Adrenal gland (tissue), 12 donors: ENCODE data around the gene TTN. TPM values are rescaled to one million over a fixed set of nuclear protein-coding genes. Genes with fewer than 3 reads are reported as not detected.

Source experiments
- DNase-seq, 7 donors: peaks; one replicate each; pipeline ENCODE4 v3.0.0-alpha.2; 2019 to 2020
- H3K27ac ChIP-seq, 5 donors: fragments of 200-600 bp; sonication (generic) in 4 of 5; 1 replicate in 3 of 5; 2 replicates in 2 of 5; pipeline versions ENCODE4 v1.5.1 to v1.8.0; 2016 to 2020; ENCODE audit warnings: mild to moderate bottlenecking in 1 of 5
- H3K27me3 ChIP-seq: fragments of 200-600 bp; 2 replicates; pipeline ENCODE4 v1.8.0; 2021
- H3K36me3 ChIP-seq, 2 donors: fragments of 200-600 bp; replicated peaks in 1 of 2; 1 replicate in 1 of 2; 2 replicates in 1 of 2; pipeline versions ENCODE4 v1.5.1 to v1.8.0; 2018 to 2022
- H3K4me1 ChIP-seq, 2 donors: fragments of 200-600 bp; replicated peaks in 1 of 2; 1 replicate in 1 of 2; 2 replicates in 1 of 2; pipeline versions ENCODE4 v1.5.1 to v1.8.0; 2018 to 2021
- H3K4me3 ChIP-seq, 4 donors: fragments of 200-600 bp; sonication (generic) in 3 of 4; one replicate each; pipeline ENCODE4 v1.5.1; 2016 to 2018
- H3K9me3 ChIP-seq, 3 donors: fragments of 200-600 bp; sonication (generic) in 1 of 3; replicated peaks in 1 of 3; 1 replicate in 2 of 3; 2 replicates in 1 of 3; pipeline versions ENCODE4 v1.5.1 to v1.8.0; 2016 to 2021
- POLR2A ChIP-seq, 2 donors: fragments of 450-650 bp; IDR thresholded peaks; one replicate each; pipeline ENCODE4 v1.6.1; 2017; ENCODE audit warnings: antibody characterized with exemption in 2 of 2, mild to moderate bottlenecking in 2 of 2, moderate library complexity in 1 of 2
- WGBS, 4 donors: extraction: QIAGEN DNeasy Blood & Tissue Kit in 2 of 4; methylation state at CpG; one replicate each; pipeline versions ENCODE4 v1.1.5 to v1.1.7; 2013 to 2017; 5-methylcytosine and 5-hydroxymethylcytosine counted together
- intact Hi-C, 2 donors: fragments of 100-400 bp; cut with DNase I; formaldehyde crosslinking; loops; one replicate each; pipeline versions ENCODE4 v1.14.1 to v1.15.0; 2022 to 2023
- polyA plus RNA-seq, 3 donors: library from polyadenylated mRNA; stranded (reverse); fragments of 200-250 nt in 2 of 3; fragments of 350-450 nt in 1 of 3; fragmentation: Illumina TruSeq in 1 of 3; extraction: RNeasy Lipid Tissue Mini Kit (QIAGEN cat#74804) in 1 of 3; gene quantifications; one replicate each; pipeline ENCODE4 v1.2.3, GENCODE V29; 2013 to 2014
- total RNA-seq, 9 donors: library from RNA; depleted of rRNA in 4 of 9; stranded (reverse); fragments of >200 nt in 4 of 9; fragments of 120-200 nt in 1 of 9; fragmentation: NEBNext Ultra II Directional in 1 of 9; extraction: Animal tissue kit (Norgen Biotek cat#: 25700) in 1 of 9; gene quantifications; one replicate each; pipeline versions ENCODE4 v1.1.0 to v1.2.4, GENCODE V29; 2013 to 2023
- TF ChIP-seq, protein P1 (sequence below), 6 experiments: fragments of 450-650 bp in 4 of 6; fragments of 200-600 bp in 2 of 6; sonication (generic) in 1 of 6; IDR thresholded peaks; 1 replicate in 5 of 6; 2 replicates in 1 of 6; pipeline versions ENCODE4 v1.5.1 to v1.8.0; 2016 to 2021; ENCODE audit warnings: antibody characterized with exemption in 6 of 6, mild to moderate bottlenecking in 2 of 6, moderate library complexity in 1 of 6
- donor health status: healthy with polysubstance abuse.
- donor health status: Bipolar disorder and iron deficiency.
- donor health status: DM: yes; HTN: yes; CAD: no.
- donor health status: DM: no; HTN: no; CAD: no.
- donor health status: DM: no; HTN: no; CAD: no.
- donor health status: DM: yes; HTN: yes; CAD: no.

TTN gene
- total and polyA plus RNA-seq, 12 donors, result 0.05 to 45.2 (median 2.7) TPM

DNA sequence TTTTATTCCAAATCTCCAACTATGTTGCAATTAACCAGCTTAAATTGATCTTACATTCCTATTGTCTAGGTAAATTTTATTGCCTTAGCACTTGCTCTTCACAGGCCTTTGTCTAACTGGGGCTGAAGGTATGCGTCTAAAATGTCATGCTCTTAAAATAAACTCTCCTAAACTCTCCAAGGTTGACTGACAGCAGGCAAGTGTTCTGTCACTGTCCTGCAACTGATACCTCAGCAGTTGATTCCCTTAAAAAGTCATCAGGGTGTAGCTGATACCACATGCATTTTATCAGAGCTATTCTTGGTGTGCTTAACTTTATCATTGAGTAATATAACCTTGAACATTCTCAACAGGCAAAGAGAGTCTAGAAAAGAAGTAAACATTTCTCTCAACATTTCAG is 680 bp downstream of the TTN start:
- WGBS, 4 donors, result 41 to 70% (median 54%) methylated on average over 1 of the region's 1 CpG
- H3K27me3 ChIP-seq, result no peaks in the 10 kb centered on the region
- H3K36me3 ChIP-seq, result no peaks in the 10 kb centered on the region
- DNase-seq, result no peak
- H3K9me3 ChIP-seq, result no peaks in the 10 kb centered on the region
- H3K4me3 ChIP-seq, result no peak overlapping the region
- H3K4me1 ChIP-seq, result peaks cover 0 to 10% of the 10 kb centered on the region in 2 donors
- TF ChIP-seq, protein P1, sequence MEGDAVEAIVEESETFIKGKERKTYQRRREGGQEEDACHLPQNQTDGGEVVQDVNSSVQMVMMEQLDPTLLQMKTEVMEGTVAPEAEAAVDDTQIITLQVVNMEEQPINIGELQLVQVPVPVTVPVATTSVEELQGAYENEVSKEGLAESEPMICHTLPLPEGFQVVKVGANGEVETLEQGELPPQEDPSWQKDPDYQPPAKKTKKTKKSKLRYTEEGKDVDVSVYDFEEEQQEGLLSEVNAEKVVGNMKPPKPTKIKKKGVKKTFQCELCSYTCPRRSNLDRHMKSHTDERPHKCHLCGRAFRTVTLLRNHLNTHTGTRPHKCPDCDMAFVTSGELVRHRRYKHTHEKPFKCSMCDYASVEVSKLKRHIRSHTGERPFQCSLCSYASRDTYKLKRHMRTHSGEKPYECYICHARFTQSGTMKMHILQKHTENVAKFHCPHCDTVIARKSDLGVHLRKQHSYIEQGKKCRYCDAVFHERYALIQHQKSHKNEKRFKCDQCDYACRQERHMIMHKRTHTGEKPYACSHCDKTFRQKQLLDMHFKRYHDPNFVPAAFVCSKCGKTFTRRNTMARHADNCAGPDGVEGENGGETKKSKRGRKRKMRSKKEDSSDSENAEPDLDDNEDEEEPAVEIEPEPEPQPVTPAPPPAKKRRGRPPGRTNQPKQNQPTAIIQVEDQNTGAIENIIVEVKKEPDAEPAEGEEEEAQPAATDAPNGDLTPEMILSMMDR (IDR thresholded peaks at IDR 0.05), result no peak
- no peak for TF ChIP-seq POLR2A (IDR thresholded peaks at IDR 0.05)
- no peak overlapping the region for H3K27ac ChIP-seq
- intact Hi-C loops, result no loop called here

DNA sequence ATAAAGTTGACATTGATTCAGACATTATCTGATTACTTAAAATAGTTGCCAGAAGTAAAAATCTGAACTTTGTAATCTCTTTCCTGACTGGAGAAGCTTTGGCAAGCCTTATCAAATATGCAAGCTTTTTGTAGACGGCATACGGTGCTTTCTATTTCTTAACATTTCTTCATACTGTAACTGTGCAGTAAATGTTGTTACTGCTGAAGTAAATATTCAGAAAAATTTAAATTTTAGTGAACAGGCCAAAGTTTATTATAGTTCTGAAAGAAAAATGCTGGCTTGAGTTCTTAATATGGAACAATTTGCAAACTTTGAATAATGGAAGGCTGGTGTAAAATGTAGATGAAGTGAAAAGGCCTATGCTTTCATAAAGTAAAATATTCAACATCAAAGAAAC is 1.8 kb downstream of the TTN start:
- no peak for TF ChIP-seq POLR2A (IDR thresholded peaks at IDR 0.05)
- TF ChIP-seq, protein P1 (IDR thresholded peaks at IDR 0.05), result no peak
- intact Hi-C loops, result no loop called here
- H3K4me3 ChIP-seq, result no peak overlapping the region

DNA sequence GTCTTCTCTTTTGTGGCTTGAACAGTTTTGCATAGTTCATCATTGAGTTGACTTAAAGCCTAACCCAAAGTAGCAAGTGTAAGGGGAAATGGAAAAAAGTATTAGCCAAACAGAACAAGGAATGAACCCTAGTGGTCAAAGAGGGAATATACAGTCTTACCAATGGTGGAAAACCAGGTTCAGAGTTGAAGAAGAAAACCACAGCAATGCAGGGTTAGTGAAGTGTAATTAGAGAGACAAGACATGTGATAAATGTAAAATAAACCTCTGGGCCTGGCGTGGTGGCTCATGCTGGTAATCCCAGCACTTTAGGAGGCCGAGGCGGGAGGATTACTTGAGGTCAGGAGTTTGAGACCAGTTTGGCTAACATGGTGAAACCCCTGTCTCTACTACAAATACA is 2.4 kb downstream of the TTN start:
- 85 to 94% (median 90%) methylated on average over 3 of the region's 3 CpGs for WGBS, 4 donors
- intact Hi-C loops, result no loop called here
- no peaks in the 10 kb centered on the region for H3K36me3 ChIP-seq
- no peak overlapping the region for H3K4me3 ChIP-seq
- TF ChIP-seq, protein P1 (IDR thresholded peaks at IDR 0.05), result peak; percentile 11 to 43 (median 34)
- TF ChIP-seq POLR2A (IDR thresholded peaks at IDR 0.05), result no peak
- no peaks in the 10 kb centered on the region for H3K27me3 ChIP-seq
- peaks cover 0 to 10% of the 10 kb centered on the region in 2 donors for H3K4me1 ChIP-seq
- H3K27ac ChIP-seq, result no peak overlapping the region
- no peaks in the 10 kb centered on the region for H3K9me3 ChIP-seq
- DNase-seq, result no peak

More for the DNA sequence above, 1.8 kb downstream of the TTN start:
- H3K9me3 ChIP-seq, result no peaks in the 10 kb centered on the region
- no peak overlapping the region for H3K27ac ChIP-seq
- no peaks in the 10 kb centered on the region for H3K36me3 ChIP-seq
- 39 to 56% (median 44%) methylated on average over 2 of the region's 2 CpGs for WGBS, 4 donors
- H3K27me3 ChIP-seq, result no peaks in the 10 kb centered on the region
- DNase-seq, result no peak
- peaks cover 0 to 10% of the 10 kb centered on the region in 2 donors for H3K4me1 ChIP-seq

DNA sequence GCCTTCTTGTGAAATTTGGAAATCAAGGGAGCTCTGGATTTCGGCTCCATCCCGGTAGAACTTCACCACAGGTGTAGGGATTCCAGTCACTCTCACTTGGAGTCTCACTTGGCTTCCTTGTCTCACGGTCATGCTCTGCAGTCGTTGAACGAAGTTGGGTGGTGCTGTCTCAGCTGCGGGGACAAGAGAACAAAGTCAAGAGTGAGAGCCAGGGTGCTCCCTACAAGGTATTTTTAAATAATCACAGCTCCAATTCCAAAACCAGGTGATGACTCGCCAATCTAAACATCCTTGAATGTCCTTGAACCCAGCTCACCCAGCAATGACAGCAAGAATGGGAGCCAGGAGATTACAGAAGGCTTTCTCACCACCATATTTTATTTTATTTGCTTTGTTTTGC is 6.7 kb downstream of the TTN start:
- no peaks in the 10 kb centered on the region for H3K27me3 ChIP-seq
- H3K36me3 ChIP-seq, result no peaks in the 10 kb centered on the region
- TF ChIP-seq, protein P1 (IDR thresholded peaks at IDR 0.05), result no peak
- TF ChIP-seq POLR2A (IDR thresholded peaks at IDR 0.05), result no peak
- peaks cover 0 to 2% of the 10 kb centered on the region in 2 donors for H3K4me1 ChIP-seq
- intact Hi-C loops, result no loop called here
- WGBS, 4 donors, result 82 to 95% (median 89%) methylated on average over 7 of the region's 7 CpGs
- no peak overlapping the region for H3K4me3 ChIP-seq
- DNase-seq, result no peak
- H3K27ac ChIP-seq, result no peak overlapping the region
- H3K9me3 ChIP-seq, result peaks cover 0 to 9% (median 0%) of the 10 kb centered on the region in 3 donors
